ENCODE results near the gene SLC10A7. TPM values are rescaled to one million over a fixed set of nuclear protein-coding genes. Genes with fewer than 3 reads are reported as not detected.

SLC10A7 gene, protein sequence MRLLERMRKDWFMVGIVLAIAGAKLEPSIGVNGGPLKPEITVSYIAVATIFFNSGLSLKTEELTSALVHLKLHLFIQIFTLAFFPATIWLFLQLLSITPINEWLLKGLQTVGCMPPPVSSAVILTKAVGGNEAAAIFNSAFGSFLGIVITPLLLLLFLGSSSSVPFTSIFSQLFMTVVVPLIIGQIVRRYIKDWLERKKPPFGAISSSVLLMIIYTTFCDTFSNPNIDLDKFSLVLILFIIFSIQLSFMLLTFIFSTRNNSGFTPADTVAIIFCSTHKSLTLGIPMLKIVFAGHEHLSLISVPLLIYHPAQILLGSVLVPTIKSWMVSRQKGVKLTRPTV
- total RNA-seq = 10 to 100 TPM in 3 of 8 experiments, 1 to 10 TPM in 5; 4.8 to 11.6 (median 9.3) TPM

DNA sequence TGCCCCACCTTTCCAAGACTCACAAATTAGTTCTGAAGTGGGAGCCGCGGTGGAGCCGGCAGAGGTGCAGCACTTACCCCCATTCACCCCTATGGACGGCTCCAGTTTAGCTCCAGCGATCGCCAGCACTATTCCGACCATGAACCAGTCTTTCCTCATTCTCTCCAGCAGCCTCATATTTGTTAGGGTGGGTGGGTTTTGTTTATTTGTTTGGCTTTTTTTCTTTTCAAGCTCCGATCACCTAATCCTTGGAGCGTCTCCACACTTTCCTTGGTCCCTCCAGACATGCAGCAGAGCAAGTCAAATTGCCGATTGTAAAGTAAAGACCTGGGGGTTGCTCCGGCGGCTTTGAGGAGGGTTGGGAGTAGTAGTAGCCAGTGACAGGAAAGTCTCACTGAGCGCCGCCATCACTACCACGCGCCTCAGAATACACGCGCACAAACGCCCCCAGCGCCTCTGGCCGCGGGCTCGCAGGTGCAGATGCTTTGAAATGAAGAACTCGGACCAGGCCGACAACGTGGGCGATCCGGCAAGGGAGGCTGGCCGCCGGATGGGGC is at the start of gene SLC10A7:
SLC10A7 (minus strand) TSS at position 400 of the 557 bp plus-strand sequence; CDS start at position 177, 223 bp downstream.
- peak within 1 kb of the TSS; percentile 47 to 99 (median 87) for H3K4me3 ChIP-seq
- peaks cover 4 to 19% of the 10 kb centered on the region in 2 donors for H3K4me1 ChIP-seq (replicated peaks in 1 of 2)
- WGBS, 10 experiments = 0 to 2% (median 0%) methylated on average over 1 to 19 of the region's 30 CpGs; no CpG with 5 or more reads in 3 of the 10 experiments
- peak within 1 kb of the TSS; percentile 78 to 85 for H3K27ac ChIP-seq
- peak; percentile 83 to 89 (median 86) for ATAC-seq (replicated peaks in 6 of 8)
- in situ Hi-C loops (cut with MboI; ENCODE audit: low pct_unique_long_range_greater_than_20kb in 2 of 9, low sequenced_read_pairs in 9 of 9, unreplicated experiment in 9 of 9) = no loop called here

DNA sequence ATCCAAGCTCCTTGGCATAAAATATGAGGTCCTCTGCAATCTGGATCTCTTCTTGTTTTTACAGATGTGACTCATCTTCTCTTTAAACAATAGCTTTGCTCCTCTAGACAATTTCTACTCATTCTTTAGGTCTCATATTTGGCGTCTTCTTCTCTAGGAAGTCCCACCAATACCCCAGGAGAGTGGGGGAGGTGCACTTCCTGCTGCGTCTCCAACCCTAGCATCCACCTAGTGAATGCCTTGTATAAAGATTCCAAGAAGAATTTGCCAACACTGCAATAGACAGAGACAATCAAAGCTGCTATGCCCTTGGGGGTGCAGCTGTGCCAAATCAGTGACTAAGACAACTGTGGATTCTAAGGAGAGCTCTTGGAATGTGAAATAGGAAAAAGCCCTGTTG is 45.7 kb upstream of the SLC10A7 start:
- 7 to 83% (median 40%) methylated on average over 1 to 2 of the region's 2 CpGs; no CpG with 5 or more reads in 3 of the 10 experiments for WGBS, 10 experiments
- in situ Hi-C loops (cut with MboI; ENCODE audit: low pct_unique_long_range_greater_than_20kb in 2 of 9, low sequenced_read_pairs in 9 of 9, unreplicated experiment in 9 of 9) = no loop called here
- Histone ChIP-seq H3K27ac (no peak overlapping the region), H3K4me1 (replicated peaks in 1 of 2) (no peaks in the 10 kb centered on the region), H3K4me3 (no peak overlapping the region)
- ATAC-seq (replicated peaks in 6 of 8) = no peak

DNA sequence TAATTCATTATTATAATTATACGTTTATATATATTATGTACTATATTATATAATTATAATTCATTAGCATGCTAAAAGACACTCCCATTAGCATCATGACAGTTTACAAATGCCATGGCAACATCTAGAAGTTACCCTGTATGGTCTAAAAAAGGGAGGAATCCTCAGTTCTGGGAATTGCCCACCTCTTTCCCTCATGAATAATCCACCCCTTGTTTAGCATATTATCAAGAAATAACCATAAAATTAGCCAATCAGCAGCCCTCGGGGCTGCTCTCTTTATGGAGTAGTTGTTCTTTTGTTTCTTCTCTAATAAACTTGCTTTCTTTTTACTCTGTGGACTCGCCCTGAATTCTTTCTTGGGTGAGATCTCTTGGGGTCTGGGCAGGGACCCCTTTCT is 42.8 kb upstream of the SLC10A7 start:
- no peak overlapping the region for H3K4me3 ChIP-seq
- no peaks in the 10 kb centered on the region for H3K4me1 ChIP-seq (replicated peaks in 1 of 2)
- in situ Hi-C loops (cut with MboI; ENCODE audit: low pct_unique_long_range_greater_than_20kb in 2 of 9, low sequenced_read_pairs in 9 of 9, unreplicated experiment in 9 of 9) = no loop called here
- H3K27ac ChIP-seq = no peak overlapping the region
- 0 to 89% (median 31%) methylated on average over 1 to 3 of the region's 3 CpGs for WGBS, 10 experiments
- peak in 2 of 8 experiments; percentile 69 to 79 for ATAC-seq (replicated peaks in 6 of 8)

DNA sequence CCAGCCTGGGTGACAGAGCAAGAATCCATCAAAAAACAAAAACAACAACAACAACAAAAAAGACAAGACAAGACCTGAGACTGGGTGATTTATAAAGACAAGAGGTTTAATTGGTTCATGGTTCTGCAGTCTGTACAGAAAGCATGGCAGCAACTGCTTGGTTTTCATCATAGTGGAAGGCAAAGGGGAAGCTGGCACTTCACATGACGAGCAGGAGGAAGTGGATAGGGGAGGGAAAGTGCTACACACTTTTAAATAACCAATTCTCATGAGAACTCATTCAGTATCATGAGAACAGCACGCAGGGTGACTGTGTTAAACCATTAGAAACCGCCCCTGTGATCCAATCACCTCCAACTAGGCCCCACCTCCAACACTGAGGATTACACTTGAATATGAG is 28.4 kb upstream of the SLC10A7 start:
- Histone ChIP-seq H3K4me1 (replicated peaks in 1 of 2) (no peaks in the 10 kb centered on the region), H3K27ac (no peak overlapping the region), H3K4me3 (no peak overlapping the region)
- no peak for ATAC-seq (replicated peaks in 6 of 8)
- WGBS, 10 experiments = 0 to 88% (median 41%) methylated on average over 1 to 3 of the region's 3 CpGs; no CpG with 5 or more reads in 3 of the 10 experiments
- in situ Hi-C loops (cut with MboI; ENCODE audit: low pct_unique_long_range_greater_than_20kb in 2 of 9, low sequenced_read_pairs in 9 of 9, unreplicated experiment in 9 of 9) = no loop called here

DNA sequence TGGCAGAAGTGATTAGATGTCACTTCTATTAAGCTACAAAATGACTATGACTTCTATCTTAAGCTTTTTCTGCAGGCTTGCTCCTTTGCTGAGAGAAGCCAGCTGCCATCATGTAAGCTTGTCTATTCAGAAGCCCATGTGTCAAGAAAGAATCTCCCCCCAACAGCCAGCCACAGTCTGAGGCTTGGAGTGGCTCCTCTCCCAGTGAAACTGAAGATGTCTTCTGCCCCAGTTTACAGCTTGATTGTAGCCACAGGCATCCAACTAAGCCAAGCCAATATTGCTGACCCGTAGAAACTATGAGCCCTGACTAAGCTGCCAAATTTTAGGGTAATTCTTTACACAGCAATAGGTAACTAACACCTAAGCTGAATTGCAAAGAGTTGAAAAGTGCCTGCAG is 26.7 kb upstream of the SLC10A7 start:
- no peaks in the 10 kb centered on the region for H3K4me1 ChIP-seq (replicated peaks in 1 of 2)
- ATAC-seq (replicated peaks in 6 of 8) = no peak
- no peak overlapping the region for H3K4me3 ChIP-seq
- in situ Hi-C loops (cut with MboI; ENCODE audit: low pct_unique_long_range_greater_than_20kb in 2 of 9, low sequenced_read_pairs in 9 of 9, unreplicated experiment in 9 of 9) = loop anchor here in 1 of 9 experiments (25.0 kb wide), 1 partner anchor 364 kb away; no protein-coding TSS in a partner anchor
- 0 to 100% (median 63%) methylated on average over 1 of the region's 1 CpG; no CpG with 5 or more reads in 4 of the 10 experiments for WGBS, 10 experiments
- H3K27ac ChIP-seq = no peak overlapping the region

DNA sequence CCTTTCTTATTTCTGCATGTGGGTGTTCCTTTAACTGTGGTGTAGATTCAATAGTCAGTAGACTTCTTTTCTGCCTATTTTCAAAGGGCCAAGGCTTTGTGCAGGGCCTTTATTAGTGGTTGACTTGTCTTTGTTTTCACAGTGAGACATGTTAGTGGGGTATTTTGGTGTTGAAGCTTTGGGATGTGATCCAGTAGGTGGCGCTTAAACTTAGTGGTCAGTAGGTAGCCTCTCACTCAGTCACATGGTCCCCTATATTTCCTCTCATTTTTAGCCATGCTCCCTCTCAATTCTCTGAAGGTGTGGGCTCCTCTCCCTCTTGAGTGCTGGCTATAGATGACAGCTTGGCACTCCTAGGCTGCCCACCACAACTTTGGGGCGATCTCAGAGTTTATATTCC is 23.4 kb upstream of the SLC10A7 start:
- Histone ChIP-seq H3K4me3 (no peak overlapping the region), H3K27ac (no peak overlapping the region), H3K4me1 (replicated peaks in 1 of 2) (no peaks in the 10 kb centered on the region)
- WGBS, 10 experiments = 29 to 100% (median 80%) methylated on average over 1 to 2 of the region's 2 CpGs; no CpG with 5 or more reads in 5 of the 10 experiments
- ATAC-seq (replicated peaks in 6 of 8) = peak in 3 of 8 experiments; percentile 68 to 87 (median 74)
- in situ Hi-C loops (cut with MboI; ENCODE audit: low pct_unique_long_range_greater_than_20kb in 2 of 9, low sequenced_read_pairs in 9 of 9, unreplicated experiment in 9 of 9) = loop anchor here in 1 of 9 experiments (25.0 kb wide), 1 partner anchor 367 kb away; no protein-coding TSS in a partner anchor

DNA sequence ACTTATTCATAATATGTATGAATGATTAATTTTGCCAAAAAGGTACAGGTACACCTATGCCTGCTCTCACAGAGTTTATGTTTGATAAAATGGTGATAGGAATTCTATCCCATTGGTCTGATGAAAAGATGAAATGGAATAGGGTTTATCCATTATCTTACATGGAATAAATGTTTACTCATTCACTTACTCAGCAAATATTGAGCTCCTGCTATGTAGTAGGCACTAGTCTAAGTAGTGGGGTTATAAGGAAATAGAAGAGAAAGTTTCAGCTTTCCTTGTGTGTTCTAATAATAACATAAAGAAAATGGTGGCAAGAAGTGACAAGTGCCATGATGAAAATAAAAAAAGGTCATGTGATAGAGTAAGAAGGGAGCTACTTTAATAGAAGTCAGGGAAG is 12.4 kb upstream of the SLC10A7 start:
- H3K27ac ChIP-seq = no peak overlapping the region
- in situ Hi-C loops (cut with MboI; ENCODE audit: low pct_unique_long_range_greater_than_20kb in 2 of 9, low sequenced_read_pairs in 9 of 9, unreplicated experiment in 9 of 9) = loop anchor here in 1 of 9 experiments (25.0 kb wide), 1 partner anchor 378 kb away; no protein-coding TSS in a partner anchor
- H3K4me3 ChIP-seq = no peak overlapping the region
- H3K4me1 ChIP-seq (replicated peaks in 1 of 2) = no peaks in the 10 kb centered on the region
- ATAC-seq (replicated peaks in 6 of 8) = no peak

DNA sequence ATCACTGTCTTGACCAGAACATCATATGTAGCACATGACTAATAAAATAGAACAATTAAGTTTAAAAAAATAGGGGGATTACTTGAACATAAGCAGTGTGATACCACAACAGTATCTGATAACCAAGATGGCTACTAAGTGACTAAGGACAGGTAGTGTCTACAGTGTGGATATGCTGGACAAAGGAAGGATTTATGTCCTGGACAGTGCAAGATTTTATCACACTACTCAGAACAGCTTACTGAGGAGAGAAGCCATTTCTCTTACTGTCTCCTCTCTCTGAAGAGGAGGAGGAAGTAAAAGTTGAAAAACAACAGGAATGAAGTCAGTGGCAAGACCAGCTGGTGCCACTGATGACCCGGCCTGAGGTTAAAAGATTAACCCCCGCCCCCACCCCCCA is 4.0 kb upstream of the SLC10A7 start:
- in situ Hi-C loops (cut with MboI; ENCODE audit: low pct_unique_long_range_greater_than_20kb in 2 of 9, low sequenced_read_pairs in 9 of 9, unreplicated experiment in 9 of 9) = loop anchor here in 1 of 9 experiments (25.0 kb wide), 1 partner anchor 387 kb away; no protein-coding TSS in a partner anchor
- no peak overlapping the region for H3K27ac ChIP-seq
- no peak overlapping the region for H3K4me3 ChIP-seq
- ATAC-seq (replicated peaks in 6 of 8) = no peak
- 0 to 60% (median 6%) methylated on average over 1 to 2 of the region's 2 CpGs; no CpG with 5 or more reads in 7 of the 10 experiments for WGBS, 10 experiments
- H3K4me1 ChIP-seq (replicated peaks in 1 of 2) = peaks cover 0 to 3% of the 10 kb centered on the region in 2 donors

DNA sequence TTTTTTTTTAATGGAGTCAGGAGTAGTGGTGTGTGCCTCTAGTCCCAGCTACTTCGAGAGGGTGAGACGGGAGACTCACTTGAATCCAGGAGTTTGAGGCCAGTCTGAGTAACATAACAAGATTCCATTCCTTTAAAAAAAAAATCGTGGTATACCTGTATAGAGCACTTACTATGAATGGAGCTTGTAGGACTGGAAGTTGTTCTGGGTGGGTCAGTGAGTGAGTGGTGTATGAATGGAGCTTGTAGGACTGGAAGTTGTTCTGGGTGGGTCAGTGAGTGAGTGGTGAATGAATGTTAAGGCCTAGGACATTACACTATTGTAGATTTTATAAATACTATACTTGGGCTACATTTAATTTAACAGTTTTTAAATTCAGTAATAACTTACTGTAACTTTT is 2.9 kb upstream of the SLC10A7 start:
- in situ Hi-C loops (cut with MboI; ENCODE audit: low pct_unique_long_range_greater_than_20kb in 2 of 9, low sequenced_read_pairs in 9 of 9, unreplicated experiment in 9 of 9) = loop anchor here in 1 of 9 experiments (25.0 kb wide), 1 partner anchor 388 kb away; no protein-coding TSS in a partner anchor
- H3K27ac ChIP-seq = no peak overlapping the region
- H3K4me3 ChIP-seq = no peak overlapping the region
- 63 to 100% (median 86%) methylated on average over 1 to 3 of the region's 3 CpGs; no CpG with 5 or more reads in 3 of the 10 experiments for whole genome bisulfite sequencing, 10 experiments
- ATAC-seq (replicated peaks in 6 of 8) = no peak
- peaks cover 4 to 14% of the 10 kb centered on the region in 2 donors for H3K4me1 ChIP-seq (replicated peaks in 1 of 2)

DNA sequence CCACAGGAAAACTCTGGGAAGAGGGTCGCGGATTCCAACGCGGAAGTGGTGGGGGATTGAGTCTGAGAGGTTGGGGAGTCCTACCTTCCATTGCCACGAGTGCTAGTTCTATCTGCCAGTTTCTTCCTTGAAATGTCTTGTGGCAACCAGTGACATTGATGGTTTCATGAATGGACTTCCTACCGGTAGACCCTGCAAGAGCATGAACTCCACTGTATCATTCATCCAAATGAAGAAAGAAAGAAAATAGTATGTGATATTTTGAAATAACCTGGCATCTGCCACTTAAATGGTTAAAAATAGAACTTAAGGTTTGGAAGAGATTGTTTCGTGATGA is 1.1 kb upstream of the SLC10A7 start:
- no peak for ATAC-seq (replicated peaks in 6 of 8)
- in situ Hi-C loops (cut with MboI; ENCODE audit: low pct_unique_long_range_greater_than_20kb in 2 of 9, low sequenced_read_pairs in 9 of 9, unreplicated experiment in 9 of 9) = no loop called here
- peaks cover 4 to 19% of the 10 kb centered on the region in 2 donors for H3K4me1 ChIP-seq (replicated peaks in 1 of 2)
- peak overlapping the region; percentile 47 to 99 (median 87) for H3K4me3 ChIP-seq
- WGBS, 10 experiments = 0 to 83% (median 18%) methylated on average over 1 to 5 of the region's 7 CpGs
- no peak overlapping the region for H3K27ac ChIP-seq

DNA sequence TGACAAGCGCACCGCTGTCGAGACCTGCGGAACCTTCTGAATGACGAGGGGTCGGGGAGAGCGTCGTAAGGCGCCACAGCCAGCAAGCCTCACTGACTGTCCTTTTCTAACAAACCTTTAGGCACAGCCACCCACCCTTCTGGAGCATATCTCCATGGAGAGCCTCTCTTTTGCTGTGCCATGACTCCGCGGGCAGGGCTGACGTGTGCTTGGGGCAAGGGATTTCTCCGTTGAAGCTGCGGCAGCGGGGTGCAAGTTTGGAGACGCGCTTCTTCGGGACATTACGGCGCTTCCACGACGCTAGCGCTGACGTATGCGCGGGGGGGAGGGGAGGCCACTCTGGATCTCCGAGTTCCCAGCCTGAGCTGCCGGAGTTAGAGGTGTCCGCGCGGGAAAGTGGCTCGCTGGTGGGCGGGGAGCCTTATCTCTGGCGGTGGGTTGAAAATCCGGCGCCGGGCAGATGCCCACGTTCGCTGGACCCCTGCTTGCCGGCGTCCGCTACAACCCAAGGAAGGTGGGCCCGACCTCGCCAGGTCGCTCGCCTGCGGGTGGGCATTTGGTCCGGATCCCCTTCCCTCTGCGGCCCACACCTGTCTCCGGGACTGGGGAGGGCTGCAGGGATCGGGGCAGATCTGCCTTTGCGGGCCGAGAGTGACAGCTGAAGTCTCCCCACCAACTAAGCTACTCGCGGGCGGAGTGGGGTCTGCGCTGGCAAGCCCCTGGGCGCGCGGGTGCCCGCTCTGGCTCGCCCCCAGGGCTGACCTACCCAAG is 543 bp upstream of the SLC10A7 start:
- in situ Hi-C loops (cut with MboI; ENCODE audit: low pct_unique_long_range_greater_than_20kb in 2 of 9, low sequenced_read_pairs in 9 of 9, unreplicated experiment in 9 of 9) = no loop called here
- ATAC-seq (replicated peaks in 6 of 8) = peak; percentile 84 to 93 (median 90)
- Histone ChIP-seq H3K27ac (peak overlapping the region; percentile 78 to 85), H3K4me3 (peak overlapping the region; percentile 47 to 99 (median 87)), H3K4me1 (replicated peaks in 1 of 2) (peaks cover 4 to 19% of the 10 kb centered on the region in 2 donors)
- WGBS, 10 experiments = 0 to 20% (median 0%) methylated on average over 2 to 10 of the region's 62 CpGs; no CpG with 5 or more reads in 5 of the 10 experiments

DNA sequence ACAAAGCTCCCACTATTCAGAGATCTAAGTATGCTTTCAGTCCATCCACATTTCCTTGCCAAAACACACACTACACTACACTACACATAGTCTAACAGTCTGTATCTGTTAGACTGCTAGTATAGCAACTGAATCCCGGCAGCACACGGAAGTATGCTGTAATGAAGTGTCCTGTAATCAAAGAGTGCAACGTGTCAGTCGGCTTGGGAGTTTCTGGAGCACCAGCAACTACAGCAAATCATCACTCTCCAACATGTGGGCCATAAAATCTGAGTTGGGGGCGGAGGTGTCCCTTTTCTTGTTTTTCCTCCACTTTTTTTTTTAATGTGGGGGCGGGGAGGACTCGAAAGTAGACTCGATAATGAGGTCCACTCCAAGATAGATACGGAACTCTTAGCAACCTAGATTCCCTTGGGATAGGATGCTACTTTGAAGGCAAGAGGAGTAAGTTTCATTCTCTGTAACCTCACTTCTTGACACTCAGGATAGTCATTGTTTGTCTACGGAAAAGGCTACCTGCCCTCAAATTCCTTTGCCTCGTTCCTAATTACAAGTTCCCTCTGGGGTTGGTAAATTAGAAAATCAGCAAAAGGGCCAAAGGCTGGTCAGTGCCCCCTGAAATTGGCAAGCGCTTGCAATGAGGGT is 722 bp downstream of the SLC10A7 start:
- WGBS, 10 experiments = 0 to 12% (median 0%) methylated on average over 3 to 10 of the region's 12 CpGs; no CpG with 5 or more reads in 2 of the 10 experiments
- in situ Hi-C loops (cut with MboI; ENCODE audit: low pct_unique_long_range_greater_than_20kb in 2 of 9, low sequenced_read_pairs in 9 of 9, unreplicated experiment in 9 of 9) = no loop called here
- ATAC-seq (replicated peaks in 6 of 8) = peak; percentile 26 to 66 (median 52)
- H3K4me1 ChIP-seq (replicated peaks in 1 of 2) = peaks cover 4 to 19% of the 10 kb centered on the region in 2 donors
- H3K27ac ChIP-seq = peak overlapping the region; percentile 78 to 85
- peak overlapping the region; percentile 47 to 99 (median 87) for H3K4me3 ChIP-seq
